ENCODE results near the gene CTSH. TPM values are rescaled to one million over a fixed set of nuclear protein-coding genes. Genes with fewer than 3 reads are reported as not detected.
"Not testable (repeated sequence)": the region's sequence is repeated elsewhere in the genome, so short reads cannot be mapped to it uniquely, and the experiment has no call there.

The CTSH gene
- total RNA-seq, 1 donor from 2014 or later, result 81.6 TPM

DNA sequence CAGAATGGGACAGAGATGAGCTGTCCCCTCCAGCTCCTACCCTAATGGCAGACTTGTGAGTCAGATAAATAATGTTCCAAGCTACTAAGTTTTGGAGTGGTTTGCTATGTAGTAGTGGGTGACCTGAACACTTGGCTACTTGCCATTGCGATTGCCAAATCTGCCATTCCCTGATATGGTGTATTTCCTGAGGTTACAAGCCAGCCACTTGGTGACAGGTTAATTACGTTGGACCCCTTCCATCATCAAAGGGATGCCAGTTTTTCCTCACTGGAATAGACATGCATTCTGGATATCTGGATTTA, 38.6 kb downstream of the CTSH start:
- intact Hi-C loops (cut with DNase I), result no loop called here
- peak; percentile 8 for ATAC-seq
- no peak for DNase-seq (ENCODE audit: low spot score)

DNA sequence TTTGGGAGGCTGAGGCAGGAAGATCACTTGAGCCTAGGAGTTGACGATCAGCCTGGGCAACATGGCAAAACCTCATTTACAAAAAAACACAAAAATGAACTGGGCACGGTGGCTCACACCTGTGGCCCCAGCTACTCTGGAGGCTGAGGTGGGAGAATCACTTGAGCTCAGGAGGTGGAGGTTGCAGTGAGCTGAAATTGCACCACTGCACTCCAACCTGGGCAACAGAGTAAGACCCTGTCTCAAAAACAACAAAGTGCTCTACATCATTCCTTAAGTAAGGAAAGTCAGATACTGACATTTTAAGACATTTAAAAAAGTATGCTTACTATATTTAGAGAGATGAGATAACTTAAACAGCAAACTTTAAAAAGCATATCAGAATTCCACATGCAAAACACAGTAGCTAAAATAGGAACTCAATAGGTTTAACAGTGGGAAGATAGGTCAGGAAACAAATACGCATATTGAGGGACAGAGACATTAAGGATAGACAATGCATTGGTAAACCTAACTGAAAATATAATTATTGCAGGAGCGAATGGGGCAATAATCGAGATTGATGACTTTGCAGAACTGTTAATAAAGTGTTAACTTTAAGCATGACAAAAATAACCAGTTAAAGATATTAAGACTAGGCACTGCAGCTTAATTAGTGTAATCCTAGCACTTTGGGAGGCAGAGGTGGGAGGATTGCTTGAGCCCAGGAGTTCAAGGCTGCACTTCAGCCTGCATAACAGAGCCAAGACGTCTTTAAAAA, 40.1 kb downstream of the CTSH start:
- ATAC-seq (no peak), DNase-seq (ENCODE audit: low spot score) (no peak)
- intact Hi-C loops (cut with DNase I), result no loop called here

GRCh38 chr15:78902281-78903032, 42.4 kb downstream of the CTSH start:
- ATAC-seq; DNase-seq (ENCODE audit: low spot score); intact Hi-C loops (cut with DNase I): not testable (repeated sequence)

DNA sequence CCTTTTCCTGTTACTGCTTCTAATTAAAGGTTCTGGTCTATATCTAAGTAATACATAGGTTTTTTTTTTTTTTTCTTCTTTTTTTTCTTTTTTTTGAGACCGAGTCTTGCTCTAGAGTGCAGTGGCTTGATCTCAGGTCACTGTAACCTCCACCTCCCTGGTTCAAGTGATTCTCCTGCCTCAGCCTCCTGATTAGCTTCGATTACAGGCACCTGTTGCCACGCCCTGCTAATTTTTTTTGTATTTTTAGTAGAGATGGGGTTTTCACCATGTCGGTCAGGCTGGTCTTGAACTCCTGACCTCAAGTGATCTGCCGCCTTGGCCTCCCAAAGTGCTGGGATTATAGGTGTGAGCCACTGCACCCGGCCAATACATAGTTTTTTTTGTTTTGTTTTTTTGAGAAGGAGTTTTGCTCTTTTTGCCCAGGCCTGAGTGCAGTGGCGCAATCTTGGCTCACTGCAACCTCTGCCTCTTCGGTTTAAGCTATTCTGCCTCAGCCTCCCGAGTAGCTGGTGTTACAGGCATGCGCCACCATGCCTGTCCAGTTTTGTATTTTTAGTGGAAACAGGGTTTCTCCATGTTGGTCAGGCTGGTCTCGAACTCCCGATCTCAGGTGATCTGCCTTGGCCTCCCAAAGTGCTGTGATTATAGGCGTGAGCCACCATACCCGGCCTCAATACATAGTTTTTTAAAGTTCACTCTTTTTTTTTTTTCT, 43.9 kb downstream of the CTSH start:
- ATAC-seq; intact Hi-C loops (cut with DNase I); DNase-seq (ENCODE audit: low spot score): not testable (repeated sequence)

DNA sequence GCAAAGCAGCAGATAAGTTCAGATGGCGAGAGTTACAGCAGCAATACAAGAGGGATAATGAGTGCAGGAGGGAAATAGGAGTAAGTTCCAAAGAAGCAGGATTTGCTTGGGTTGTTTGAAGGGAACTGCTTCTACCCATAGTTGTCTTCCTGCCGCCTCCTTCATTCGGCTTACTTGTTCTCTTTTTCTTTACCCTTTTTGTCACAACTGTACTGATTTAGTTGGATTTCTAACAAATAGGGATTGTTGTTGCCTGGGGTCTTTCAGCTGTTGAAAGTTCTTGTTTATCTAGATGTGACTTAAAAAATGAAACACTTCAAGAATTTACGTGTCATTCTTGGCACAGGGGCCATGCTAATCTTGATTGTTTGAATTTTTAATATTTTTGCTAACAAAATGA, 46.3 kb downstream of the CTSH start:
- ATAC-seq (no peak), DNase-seq (ENCODE audit: low spot score) (no peak)
- intact Hi-C loops (cut with DNase I), result no loop called here

GRCh38 chr15:78895471-78895870, 49.4 kb downstream of the CTSH start:
- intact Hi-C loops (cut with DNase I), result no loop called here
- DNase-seq (ENCODE audit: low spot score), result no peak
- no peak for ATAC-seq

GRCh38 chr15:78893538-78893937, 51.3 kb downstream of the CTSH start:
- intact Hi-C loops (cut with DNase I), result no loop called here
- no peak for ATAC-seq

DNA sequence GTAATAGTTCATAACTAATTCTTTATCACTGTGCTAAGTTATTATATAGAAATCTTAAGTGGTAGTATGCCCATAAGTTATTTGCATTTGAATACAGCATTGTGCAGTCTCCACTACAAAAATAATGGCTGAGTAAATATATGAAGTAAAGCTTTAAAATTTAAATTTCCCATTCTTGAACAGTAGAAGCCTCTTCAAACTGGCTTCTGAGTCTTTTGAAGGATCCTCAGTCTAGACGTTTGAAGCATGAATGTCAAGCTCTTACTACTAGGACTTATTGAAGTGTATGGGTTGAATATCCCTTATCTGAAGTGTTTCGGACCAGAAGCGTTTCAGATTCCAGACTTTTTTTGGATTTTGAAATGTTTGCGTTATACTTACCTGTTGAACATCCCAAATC, 55.8 kb downstream of the CTSH start:
- DNase-seq (ENCODE audit: low spot score) (no peak), ATAC-seq (no peak)
- intact Hi-C loops (cut with DNase I), result no loop called here

More at GRCh38 chr15:78893538-78893937, 51.3 kb downstream of the CTSH start:
- no peak for DNase-seq (ENCODE audit: low spot score)

- intact Hi-C loops (cut with DNase I), result no loop called here
- DNase-seq (ENCODE audit: low spot score) (no peak), ATAC-seq (no peak)
These were observed 63.2 kb downstream of the CTSH start for GRCh38 chr15:78881681-78882080.

DNA sequence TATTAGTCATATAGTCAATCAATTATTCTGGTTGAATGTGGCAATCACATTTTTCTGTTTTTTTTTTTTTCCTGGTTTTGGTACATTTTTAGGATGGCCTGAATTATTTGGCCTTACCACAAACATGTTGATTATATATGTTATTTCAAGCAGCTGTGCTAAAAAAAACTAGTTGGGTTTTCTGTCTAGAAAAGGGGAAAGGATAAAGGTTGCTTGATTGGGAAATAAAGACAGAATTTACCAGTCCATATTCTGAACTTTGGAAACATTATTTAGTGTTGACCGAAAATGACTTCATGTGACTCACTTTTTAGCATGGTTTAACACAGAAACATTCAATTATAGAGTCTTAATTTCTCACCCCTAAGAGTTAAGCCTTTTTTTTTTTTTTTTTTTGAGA, 64.0 kb downstream of the CTSH start:
- DNase-seq (ENCODE audit: low spot score) (no peak), ATAC-seq (no peak)
- intact Hi-C loops (cut with DNase I), result no loop called here

DNA sequence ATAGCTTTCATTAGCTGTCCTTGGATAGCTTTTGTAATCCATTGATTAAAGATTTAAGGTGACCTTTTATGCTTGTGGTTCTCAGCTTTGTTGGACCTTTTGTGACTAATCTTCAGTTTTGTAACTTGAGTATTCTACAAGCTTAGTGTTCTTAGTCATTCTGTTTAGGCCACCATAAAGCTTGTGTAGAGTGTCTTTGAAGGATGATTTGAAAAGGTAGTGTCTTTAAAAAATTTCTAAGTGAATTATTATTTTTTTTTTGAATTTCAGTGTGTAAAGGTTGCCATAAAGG, 64.7 kb downstream of the CTSH start:
- no peak for DNase-seq (ENCODE audit: low spot score)
- intact Hi-C loops (cut with DNase I), result no loop called here
- no peak for ATAC-seq

GRCh38 chr15:78879517-78880241, 65.2 kb downstream of the CTSH start:
- DNase-seq (ENCODE audit: low spot score) (no peak), ATAC-seq (no peak)
- intact Hi-C loops (cut with DNase I), result no loop called here

DNA sequence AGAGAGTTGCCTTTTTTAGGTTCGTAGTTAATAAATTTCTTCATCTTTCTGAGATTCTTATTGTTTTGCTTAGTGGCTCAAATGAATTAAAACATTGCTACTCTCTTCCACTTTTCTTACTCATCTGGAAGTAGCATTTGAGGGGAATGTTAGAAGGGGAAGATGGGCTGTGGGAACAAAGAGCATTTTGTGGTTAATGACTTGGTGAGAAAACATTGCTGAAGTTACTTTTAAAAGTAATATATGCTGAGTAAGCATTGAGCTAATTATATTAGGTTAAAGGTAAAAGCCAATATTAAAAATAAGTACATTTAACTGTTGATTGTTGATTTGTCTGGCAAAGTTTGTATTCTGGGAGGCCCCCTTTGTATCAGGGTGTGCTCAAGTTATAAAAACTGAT, 66.5 kb downstream of the CTSH start:
- intact Hi-C loops (cut with DNase I), result no loop called here
- DNase-seq (ENCODE audit: low spot score), result no peak
- no peak for ATAC-seq

- ATAC-seq; intact Hi-C loops (cut with DNase I); DNase-seq (ENCODE audit: low spot score): not testable (repeated sequence)
These were observed 67.9 kb downstream of the CTSH start for GRCh38 chr15:78876954-78877353.

DNA sequence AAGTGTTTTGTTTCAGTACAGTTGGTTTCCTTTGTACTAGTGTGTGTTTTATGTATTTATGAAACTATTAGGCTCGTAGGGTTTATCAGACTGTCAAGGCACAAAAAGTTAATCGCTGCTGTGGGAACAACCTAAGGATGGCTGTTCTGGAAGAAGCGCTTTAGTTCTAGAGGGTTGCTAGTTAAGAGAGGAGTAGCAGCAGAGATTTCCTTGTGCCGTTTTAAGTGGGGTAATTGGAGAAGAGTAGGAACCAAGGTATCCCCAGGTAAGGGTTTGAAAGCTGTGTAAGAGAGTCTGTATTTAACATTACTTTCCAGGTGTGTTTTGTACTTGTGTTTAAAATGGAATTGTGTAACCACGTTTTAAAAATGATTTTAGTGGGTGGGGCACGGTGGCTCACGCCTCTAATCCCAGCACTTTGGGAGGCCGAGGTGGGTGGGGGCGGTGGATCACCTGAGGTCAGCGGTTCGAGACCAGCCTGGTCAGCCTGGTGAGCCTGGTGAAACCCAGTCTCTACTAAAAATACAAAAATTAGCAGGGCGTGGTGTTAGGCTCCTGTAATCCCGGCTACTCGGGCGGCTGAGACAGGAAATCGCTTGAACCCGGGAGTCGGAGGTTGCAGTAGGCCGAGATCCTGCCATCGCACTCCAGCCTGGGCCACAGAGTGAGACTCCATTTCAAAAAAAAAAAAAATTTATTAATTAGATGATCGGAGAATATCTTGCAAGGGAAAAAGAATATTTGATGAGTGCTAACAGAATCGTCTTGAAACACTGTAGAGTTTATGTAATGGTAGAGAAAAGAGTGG, 69.5 kb downstream of the CTSH start:
- ATAC-seq (no peak), DNase-seq (ENCODE audit: low spot score) (no peak)
- intact Hi-C loops (cut with DNase I), result no loop called here

DNA sequence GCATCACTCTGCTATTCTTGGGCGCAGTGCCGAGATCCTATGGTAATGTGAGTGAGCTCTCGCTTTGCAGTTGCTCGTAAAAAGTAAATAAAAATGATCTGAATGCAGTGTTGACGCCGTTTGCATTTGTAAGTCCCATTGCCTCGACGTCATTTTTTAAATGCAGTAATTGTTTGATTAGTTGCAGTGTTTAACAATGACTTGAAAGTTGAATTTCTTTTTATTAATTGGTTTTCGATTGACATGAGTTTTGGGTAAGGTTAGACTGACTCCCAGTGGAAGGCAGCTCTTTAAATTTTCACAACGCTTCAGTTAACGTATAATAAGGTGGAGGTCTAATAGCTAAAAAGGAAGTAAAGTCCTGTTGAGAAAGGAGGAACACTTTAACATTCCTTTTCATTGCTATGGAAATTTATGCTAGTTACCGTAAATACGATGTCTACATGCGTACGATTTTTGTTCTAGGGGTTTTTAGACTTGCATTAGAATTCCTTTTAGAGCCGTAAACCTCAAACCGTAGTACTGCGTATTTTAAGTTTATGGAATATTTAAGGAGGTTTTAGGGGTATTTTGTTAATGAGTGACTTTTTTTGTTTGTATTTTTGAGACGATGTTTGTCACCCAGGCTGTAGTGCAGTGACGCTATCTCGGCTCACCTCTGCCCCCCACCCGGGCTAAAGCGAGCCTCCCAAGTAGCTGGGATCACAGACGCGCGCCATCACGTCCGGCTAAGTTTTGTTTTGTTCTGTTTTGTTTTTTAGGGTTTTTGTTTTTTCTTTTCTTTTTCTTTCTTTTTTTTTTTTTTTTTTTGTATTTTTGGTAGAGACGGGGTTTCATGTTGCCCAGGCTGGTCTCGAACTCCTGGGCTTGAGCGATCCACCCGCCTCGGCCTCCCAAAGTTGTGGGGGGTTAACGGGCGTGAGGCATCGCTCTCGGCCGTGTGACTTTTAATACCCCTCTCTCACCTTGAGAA, 70.8 kb downstream of the CTSH start:
- no peak for DNase-seq (ENCODE audit: low spot score)

DNA sequence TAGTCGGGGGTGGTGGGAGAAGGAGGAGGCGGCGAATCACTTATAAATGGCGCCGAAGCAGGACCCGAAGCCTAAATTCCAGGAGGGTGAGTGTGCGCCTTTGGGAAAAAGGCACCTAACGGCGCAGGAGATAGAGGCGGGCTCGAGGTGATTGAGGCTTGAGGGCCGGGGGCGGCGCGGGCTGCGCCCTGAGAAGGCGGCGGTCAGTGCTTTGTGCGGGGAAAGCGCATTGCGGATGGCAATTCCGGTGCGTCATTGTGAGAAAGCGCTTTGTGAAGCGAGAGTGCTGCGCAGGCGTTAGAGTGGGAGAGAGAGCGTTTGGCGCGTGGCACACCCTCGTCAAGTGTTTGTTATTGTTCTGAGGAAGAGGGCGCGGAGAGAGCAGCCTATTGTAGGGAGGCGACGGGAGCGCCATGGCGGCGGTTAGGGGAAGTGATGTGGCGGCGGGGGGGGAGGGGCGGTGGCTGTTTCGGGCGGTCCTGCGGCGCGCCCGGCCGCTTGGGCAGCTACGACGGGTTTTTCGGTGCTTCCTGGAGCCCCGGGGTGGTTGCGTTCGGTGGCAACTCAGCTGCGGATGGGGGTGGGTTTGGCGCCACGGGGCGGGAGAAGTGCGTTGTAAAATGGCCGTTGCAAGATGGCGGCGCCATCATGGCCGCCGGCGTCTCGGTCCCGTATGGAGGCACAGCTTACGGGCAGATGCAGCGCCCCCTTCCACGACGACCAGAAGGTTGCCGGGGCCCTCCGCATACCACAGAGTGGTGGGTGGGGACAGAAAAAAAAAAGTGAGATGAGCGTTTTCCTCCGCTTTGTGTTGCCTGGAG, 71.7 kb downstream of the CTSH start:
- intact Hi-C loops (cut with DNase I), result no loop called here
- peak; percentile 76 for ATAC-seq
- DNase-seq (ENCODE audit: low spot score), result peak; percentile 86

More for the DNA sequence above, 70.8 kb downstream of the CTSH start:
- peak; percentile 23 for ATAC-seq
- intact Hi-C loops (cut with DNase I), result no loop called here

All from sciatic nerve (tissue), 2 donors.